ENCODE results near the gene RTL10.

DNA sequence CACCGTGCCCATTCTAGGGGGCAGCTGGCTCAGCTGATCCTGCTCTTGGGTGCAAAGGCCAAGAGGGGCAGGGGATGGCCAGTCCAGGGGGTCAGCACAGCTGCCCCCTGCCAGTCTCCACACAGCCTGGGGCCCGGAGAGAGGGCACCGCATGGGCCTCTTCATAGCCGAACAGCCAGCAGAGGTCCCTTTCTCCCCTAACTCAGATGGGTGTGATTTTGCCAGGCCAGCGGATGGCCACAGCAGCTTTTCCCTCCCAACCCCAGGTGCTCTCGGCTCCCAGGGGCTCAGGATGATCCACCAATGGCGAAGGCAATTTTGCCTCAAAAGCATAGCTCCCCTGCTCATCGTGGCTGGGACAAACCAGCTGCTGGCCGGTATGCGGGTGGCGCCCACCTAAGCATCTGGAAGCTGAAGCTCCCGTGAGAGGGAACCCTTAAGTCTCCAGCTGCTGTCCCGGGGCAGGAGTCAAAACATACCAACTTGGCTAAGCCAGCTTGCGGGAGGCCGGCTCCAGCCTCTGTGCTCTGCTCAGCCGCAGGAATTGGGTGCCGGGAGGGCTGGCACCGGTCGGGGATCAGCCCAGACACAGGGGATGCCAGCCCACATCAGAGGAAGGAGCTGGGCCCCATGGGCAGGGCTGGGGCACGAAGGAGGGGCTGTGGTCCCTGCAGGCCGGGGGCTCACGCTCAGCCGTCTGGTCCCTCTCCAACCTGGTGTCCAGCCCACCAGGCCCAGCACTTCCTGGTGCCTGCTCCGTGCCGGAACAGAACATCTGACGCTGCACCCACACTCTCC lies 30.5 kb upstream of the RTL10 start:
- TF ChIP-seq, protein P1, sequence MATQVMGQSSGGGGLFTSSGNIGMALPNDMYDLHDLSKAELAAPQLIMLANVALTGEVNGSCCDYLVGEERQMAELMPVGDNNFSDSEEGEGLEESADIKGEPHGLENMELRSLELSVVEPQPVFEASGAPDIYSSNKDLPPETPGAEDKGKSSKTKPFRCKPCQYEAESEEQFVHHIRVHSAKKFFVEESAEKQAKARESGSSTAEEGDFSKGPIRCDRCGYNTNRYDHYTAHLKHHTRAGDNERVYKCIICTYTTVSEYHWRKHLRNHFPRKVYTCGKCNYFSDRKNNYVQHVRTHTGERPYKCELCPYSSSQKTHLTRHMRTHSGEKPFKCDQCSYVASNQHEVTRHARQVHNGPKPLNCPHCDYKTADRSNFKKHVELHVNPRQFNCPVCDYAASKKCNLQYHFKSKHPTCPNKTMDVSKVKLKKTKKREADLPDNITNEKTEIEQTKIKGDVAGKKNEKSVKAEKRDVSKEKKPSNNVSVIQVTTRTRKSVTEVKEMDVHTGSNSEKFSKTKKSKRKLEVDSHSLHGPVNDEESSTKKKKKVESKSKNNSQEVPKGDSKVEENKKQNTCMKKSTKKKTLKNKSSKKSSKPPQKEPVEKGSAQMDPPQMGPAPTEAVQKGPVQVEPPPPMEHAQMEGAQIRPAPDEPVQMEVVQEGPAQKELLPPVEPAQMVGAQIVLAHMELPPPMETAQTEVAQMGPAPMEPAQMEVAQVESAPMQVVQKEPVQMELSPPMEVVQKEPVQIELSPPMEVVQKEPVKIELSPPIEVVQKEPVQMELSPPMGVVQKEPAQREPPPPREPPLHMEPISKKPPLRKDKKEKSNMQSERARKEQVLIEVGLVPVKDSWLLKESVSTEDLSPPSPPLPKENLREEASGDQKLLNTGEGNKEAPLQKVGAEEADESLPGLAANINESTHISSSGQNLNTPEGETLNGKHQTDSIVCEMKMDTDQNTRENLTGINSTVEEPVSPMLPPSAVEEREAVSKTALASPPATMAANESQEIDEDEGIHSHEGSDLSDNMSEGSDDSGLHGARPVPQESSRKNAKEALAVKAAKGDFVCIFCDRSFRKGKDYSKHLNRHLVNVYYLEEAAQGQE (IDR thresholded peaks at IDR 0.05; ENCODE audit: low read depth), result no peak
- TF ChIP-seq ZBTB7A (IDR thresholded peaks at IDR 0.05; ENCODE audit: low read depth), result no peak
- no peak for TF ChIP-seq EP300 (IDR thresholded peaks at IDR 0.05; ENCODE audit: borderline replicate concordance)
- TF ChIP-seq RAD21 (IDR thresholded peaks at IDR 0.05; ENCODE audit: low read depth), result no peak
- no peak for TF ChIP-seq CREB1 (IDR thresholded peaks at IDR 0.05; ENCODE audit: low read depth)
- no peak for TF ChIP-seq YY1 (IDR thresholded peaks at IDR 0.05; ENCODE audit: low read depth)
- no peak for TF ChIP-seq MAX (IDR thresholded peaks at IDR 0.05)
- no peak for TF ChIP-seq TAF1 (IDR thresholded peaks at IDR 0.05; ENCODE audit: low read depth)

Measured in Ishikawa (cell line).